RWPE1 (cell line): ENCODE data around the gene GABRG3.

Experiments used
- CTCF ChIA-PET: fragments of 350-600 bp; sonication (Branson Sonifier 250); formaldehyde crosslinking; extraction: SDS; loops from one replicate; lab custom pipeline; 2021; lab: Yijun Ruan, JAX
- POLR2A ChIA-PET: fragments of 400-600 bp; formaldehyde crosslinking; extraction: SDS; loops from one replicate; lab custom pipeline; 2020; ENCODE audit warnings: antibody characterized with exemption; ENCODE audit not compliant: low non-redundant PET; lab: Yijun Ruan, JAX
- DNase-seq: peaks from one replicate; pipeline ENCODE4 v3.0.0; 2012; ENCODE audit warnings: low spot score
- H3K27ac ChIP-seq: fragments of 450-650 bp; 2 replicates; pipeline ENCODE4 v1.5.1; 2017
- TF ChIP-seq, protein P1 (sequence below): fragments of 450-650 bp; conservative IDR thresholded peaks from 2 replicates; pipeline ENCODE4 v1.5.1; 2017; ENCODE audit warnings: low read depth, mild to moderate bottlenecking

Gene GABRG3

DNA sequence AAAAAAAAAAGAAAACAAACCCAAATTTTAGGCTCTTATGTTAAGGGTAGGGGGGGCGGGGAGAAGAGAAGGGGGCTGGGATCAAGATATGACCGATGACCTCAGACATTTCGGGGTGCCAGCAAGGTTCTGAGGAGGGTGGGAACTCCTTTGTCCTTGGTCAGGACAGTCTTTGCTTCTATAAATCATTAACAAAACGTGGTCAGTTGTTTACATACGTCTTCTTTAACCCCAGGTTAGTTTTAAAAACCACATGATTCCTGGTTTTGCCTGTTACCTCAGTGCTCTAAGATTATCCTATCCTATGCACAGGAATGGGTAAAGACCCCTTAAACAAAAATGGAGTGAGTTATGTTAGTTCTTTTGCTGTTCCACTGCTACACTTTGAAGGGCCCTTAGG lies 285.5 kb downstream of the GABRG3 start:
- DNase-seq: no peak
- TF ChIP-seq, protein P1, sequence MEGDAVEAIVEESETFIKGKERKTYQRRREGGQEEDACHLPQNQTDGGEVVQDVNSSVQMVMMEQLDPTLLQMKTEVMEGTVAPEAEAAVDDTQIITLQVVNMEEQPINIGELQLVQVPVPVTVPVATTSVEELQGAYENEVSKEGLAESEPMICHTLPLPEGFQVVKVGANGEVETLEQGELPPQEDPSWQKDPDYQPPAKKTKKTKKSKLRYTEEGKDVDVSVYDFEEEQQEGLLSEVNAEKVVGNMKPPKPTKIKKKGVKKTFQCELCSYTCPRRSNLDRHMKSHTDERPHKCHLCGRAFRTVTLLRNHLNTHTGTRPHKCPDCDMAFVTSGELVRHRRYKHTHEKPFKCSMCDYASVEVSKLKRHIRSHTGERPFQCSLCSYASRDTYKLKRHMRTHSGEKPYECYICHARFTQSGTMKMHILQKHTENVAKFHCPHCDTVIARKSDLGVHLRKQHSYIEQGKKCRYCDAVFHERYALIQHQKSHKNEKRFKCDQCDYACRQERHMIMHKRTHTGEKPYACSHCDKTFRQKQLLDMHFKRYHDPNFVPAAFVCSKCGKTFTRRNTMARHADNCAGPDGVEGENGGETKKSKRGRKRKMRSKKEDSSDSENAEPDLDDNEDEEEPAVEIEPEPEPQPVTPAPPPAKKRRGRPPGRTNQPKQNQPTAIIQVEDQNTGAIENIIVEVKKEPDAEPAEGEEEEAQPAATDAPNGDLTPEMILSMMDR: no peak
- no peak overlapping the region for H3K27ac ChIP-seq
- CTCF ChIA-PET: no interaction called here
- POLR2A ChIA-PET: no interaction called here

DNA sequence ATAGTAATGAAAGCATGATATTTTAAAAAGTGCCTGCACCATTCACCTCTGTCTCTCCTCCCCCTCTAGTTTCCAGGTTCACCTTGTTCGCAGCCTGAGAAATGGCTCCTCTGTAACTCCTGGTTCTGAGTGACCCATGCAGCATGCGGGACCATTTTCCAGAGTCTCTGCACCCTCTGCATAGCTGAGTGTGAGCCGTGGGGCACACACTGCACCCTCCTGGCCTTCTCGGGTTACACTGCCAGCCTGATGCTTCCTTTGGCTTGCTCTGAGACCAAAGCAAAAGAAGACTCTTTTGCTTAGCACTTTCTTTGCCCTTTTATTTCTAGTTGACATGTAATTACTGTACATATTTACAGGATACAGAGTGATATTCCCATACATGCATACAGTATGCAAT lies 287.3 kb downstream of the GABRG3 start:
- ChIA-PET CTCF (no interaction called here), POLR2A (no interaction called here)
- DNase-seq: no peak
- TF ChIP-seq, protein P1: no peak
- H3K27ac ChIP-seq: no peak overlapping the region

DNA sequence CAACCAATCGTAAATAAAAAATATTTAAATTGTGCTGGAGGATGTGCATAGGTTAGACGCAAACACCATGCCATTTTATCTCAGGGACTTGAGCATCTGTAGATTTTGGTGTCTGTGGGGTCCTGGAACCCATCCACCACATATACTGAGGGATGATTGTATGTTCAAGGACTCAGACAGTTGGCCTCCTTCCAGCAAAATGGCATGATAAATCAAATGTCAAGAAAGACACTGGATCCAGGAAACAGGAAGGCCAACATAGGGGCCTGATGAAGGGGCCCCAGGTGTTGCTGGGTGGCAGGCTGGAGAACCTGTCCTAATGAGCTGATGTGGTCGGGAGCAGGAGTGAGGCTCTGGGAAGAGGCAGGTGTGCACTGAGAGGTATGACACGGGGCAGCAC lies 289.5 kb downstream of the GABRG3 start:
- H3K27ac ChIP-seq: no peak overlapping the region
- TF ChIP-seq, protein P1: no peak
- no peak for DNase-seq
- ChIA-PET POLR2A (no interaction called here), CTCF (no interaction called here)

DNA sequence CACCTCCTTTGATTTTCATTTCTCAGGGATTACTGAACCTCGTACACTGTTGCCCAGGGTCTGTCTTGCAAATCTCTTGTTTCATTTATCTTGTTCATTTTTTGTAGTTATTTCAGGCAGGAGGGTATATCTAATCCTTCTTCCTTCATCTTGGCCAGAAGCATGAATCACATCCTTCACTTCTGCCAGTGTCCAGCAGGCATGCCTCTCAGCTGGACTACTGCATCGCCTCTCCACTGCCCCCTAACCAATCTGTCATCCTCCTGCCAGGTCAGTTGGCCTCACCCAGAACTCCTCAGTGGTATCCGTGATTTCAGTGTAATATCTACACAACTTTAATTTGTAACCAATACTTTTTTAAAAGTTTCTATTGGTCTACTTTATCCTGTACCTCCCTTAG lies 297.9 kb downstream of the GABRG3 start:
- CTCF ChIA-PET: no interaction called here
- no peak for DNase-seq
- POLR2A ChIA-PET: no interaction called here
- H3K27ac ChIP-seq: no peak overlapping the region
- TF ChIP-seq, protein P1: no peak

DNA sequence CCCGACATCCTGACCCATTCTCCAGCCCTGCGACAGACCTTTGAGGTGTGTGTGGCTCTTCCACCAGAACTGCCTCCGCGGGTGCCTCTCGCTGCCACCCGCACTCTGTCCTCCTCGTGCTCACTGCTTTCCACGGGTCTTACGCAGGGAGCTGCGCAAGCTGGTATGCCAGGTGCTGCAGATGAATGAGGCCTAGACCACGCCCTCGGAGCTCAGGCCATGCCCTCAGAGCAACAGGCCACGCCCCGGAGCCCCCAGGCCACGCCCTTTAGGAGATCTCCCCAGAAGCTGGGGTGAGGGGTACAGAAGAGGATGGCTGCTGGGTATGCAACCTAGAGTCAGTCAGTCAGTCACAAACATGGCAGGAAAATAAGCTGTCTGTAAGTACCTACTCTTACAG lies 300.3 kb downstream of the GABRG3 start:
- no peak overlapping the region for H3K27ac ChIP-seq
- TF ChIP-seq, protein P1: no peak
- CTCF ChIA-PET: no interaction called here
- POLR2A ChIA-PET: no interaction called here
- no peak for DNase-seq

DNA sequence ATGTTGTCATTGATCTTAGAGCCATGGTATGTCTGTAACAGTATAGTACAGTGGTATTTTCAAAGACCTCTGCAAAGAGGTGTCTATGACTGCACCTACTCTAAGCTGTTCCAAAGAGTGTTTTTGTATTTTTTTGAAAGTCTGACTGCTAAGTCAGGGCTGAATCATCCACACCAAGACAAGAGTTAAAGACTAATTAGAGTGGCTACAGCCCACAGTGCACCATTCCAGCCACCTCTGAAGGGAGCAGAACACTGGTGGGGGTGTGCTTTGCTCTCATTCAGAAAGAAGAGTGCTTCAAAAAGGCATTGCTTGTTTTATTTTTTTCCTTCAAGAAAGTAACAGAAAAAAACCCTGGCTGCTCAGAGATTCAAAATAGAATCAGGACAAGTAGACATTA lies 301.4 kb downstream of the GABRG3 start:
- POLR2A ChIA-PET: no interaction called here
- TF ChIP-seq, protein P1: no peak
- H3K27ac ChIP-seq: no peak overlapping the region
- CTCF ChIA-PET: interaction anchor here (0.7 kb wide), 2 partner anchors 197 to 762 kb away, joined by 3 read pairs; no protein-coding TSS in a partner anchor
- DNase-seq: no peak

DNA sequence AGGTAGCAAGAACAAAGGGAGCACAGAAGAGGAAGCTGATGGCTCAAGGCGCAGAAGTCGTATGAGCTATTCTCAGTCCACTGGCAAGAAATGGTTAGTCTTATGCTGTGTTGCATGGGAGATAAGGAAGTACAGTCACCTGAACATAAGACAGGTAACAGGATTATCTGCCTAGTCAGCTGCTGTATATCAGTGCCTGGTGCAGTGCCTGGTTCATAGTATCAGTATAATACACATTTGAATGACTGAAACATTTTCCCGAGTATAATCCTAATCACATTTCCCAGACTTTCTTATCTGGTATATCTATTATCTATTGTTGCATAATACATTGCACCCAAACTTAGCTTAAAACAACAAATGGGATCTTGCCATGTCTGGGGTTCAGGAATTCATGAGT lies 302.5 kb downstream of the GABRG3 start:
- no peak overlapping the region for H3K27ac ChIP-seq
- DNase-seq: no peak
- ChIA-PET POLR2A (no interaction called here), CTCF (no interaction called here)
- TF ChIP-seq, protein P1: no peak
